GM12878 (cell line): ENCODE data around the gene LRRC8D. TPM values are rescaled to one million over a fixed set of nuclear protein-coding genes. Genes with fewer than 3 reads are reported as not detected.

Experiments used
- ATAC-seq: fragments of 200-7000 bp; cut with Tn5 transposase; 3 replicates; pipeline ENCODE4 v1.9.1; 2020; ENCODE audit warnings: mild to moderate bottlenecking, moderate library complexity
- BruUV-seq: library from RNA; stranded (reverse); fragments of 400-500 nt; replicated peaks from 2 replicates; lab custom pipeline; 2021; lab: Mats Ljungman, UMichigan
- CTCF ChIA-PET: fragments of 300-600 bp; sonication (Branson Sonifier 250); formaldehyde crosslinking; extraction: SDS; loops from one replicate; lab custom pipeline; 2021; ENCODE audit warnings: inconsistent platforms; lab: Yijun Ruan, JAX
- POLR2A ChIA-PET: fragments of 350-600 bp; formaldehyde crosslinking; extraction: SDS; loops from one replicate; lab custom pipeline; 2021; ENCODE audit warnings: inconsistent platforms; lab: Charles Lee
- RAD21 ChIA-PET: fragments of 300-600 bp; sonication (Branson Sonifier 250); formaldehyde crosslinking; loops from one replicate; lab custom pipeline; 2023; ENCODE audit warnings: antibody characterized with exemption; ENCODE audit not compliant: unreplicated experiment; lab: Charles Lee
- SMC1A ChIA-PET: fragments of 300-600 bp; sonication (Branson Sonifier 250); formaldehyde crosslinking; loops from one replicate; lab custom pipeline; 2023; ENCODE audit not compliant: unreplicated experiment, uncharacterized antibody; lab: Charles Lee
- DNase-seq: peaks from one replicate; pipeline ENCODE4 v3.0.0-alpha.2; 2011; ENCODE audit warnings: low read depth, low spot score
- FAIRE-seq: peaks from 3 replicates; lab custom pipeline; 2011; peaks lifted over from hg19 to GRCh38; lab: Jason Lieb, UNC
- H2AFZ ChIP-seq: 2 replicates; pipeline ENCODE4 v1.6.0; 2011; ENCODE audit warnings: low read depth, low read length, control low read depth; ENCODE audit not compliant: control insufficient read depth
- H3K27ac ChIP-seq: 2 replicates; pipeline ENCODE4 v1.5.1; 2011; ENCODE audit warnings: control low read depth; ENCODE audit not compliant: control insufficient read depth, insufficient read depth
- H3K27me3 ChIP-seq, 2 experiments: replicated peaks in 1 of 2; 2 replicates each; pipeline versions ENCODE4 v1.6.0 to v1.6.1; 2011; ENCODE audit warnings: low read length in 1 of 2; ENCODE audit not compliant: control insufficient read depth in 2 of 2, insufficient read depth in 2 of 2
- H3K36me3 ChIP-seq, 2 experiments: 2 replicates each; pipeline ENCODE4 v1.5.1; 2011; ENCODE audit warnings: low read length in 1 of 2; ENCODE audit not compliant: control insufficient read depth in 2 of 2, insufficient read depth in 2 of 2
- H3K4me1 ChIP-seq: 2 replicates; pipeline ENCODE4 v1.6.1; 2011; ENCODE audit warnings: mild to moderate bottlenecking, low read length, moderate library complexity, mixed read lengths; ENCODE audit not compliant: control insufficient read depth, insufficient read depth
- H3K4me2 ChIP-seq: 2 replicates; pipeline ENCODE4 v1.6.0; 2011; ENCODE audit warnings: control low read depth; ENCODE audit not compliant: control insufficient read depth, insufficient read depth
- H3K4me3 ChIP-seq: fragments of 200-600 bp; sonication (generic); 2 replicates; pipeline ENCODE4 v1.5.1; 2016
- H3K79me2 ChIP-seq: 2 replicates; pipeline ENCODE4 v1.6.0; 2011; ENCODE audit warnings: low read length; ENCODE audit not compliant: control insufficient read depth, insufficient read depth
- H3K9ac ChIP-seq: 2 replicates; pipeline ENCODE4 v1.8.0; 2011; ENCODE audit warnings: low read length, control low read depth, mixed read lengths; ENCODE audit not compliant: control insufficient read depth, insufficient read depth
- H3K9me3 ChIP-seq: replicated peaks from 3 replicates; pipeline ENCODE4 v1.5.1; 2011; ENCODE audit warnings: mild to moderate bottlenecking, low read length; ENCODE audit not compliant: control insufficient read depth, insufficient read depth
- H4K20me1 ChIP-seq: 2 replicates; pipeline ENCODE4 v1.6.0; 2011; ENCODE audit not compliant: control insufficient read depth, insufficient read depth
- BMI1 ChIP-seq: fragments of 450-650 bp; IDR thresholded peaks from 2 replicates; pipeline ENCODE4 v1.6.1; 2016; ENCODE audit warnings: mild to moderate bottlenecking, moderate library complexity, borderline replicate concordance
- CREB1 ChIP-seq: IDR thresholded peaks from 2 replicates; pipeline ENCODE4 v1.6.1; 2012; ENCODE audit warnings: low read depth, mild to moderate bottlenecking, inconsistent platforms
- EED ChIP-seq: sonication (generic); IDR thresholded peaks from 2 replicates; pipeline ENCODE4 v1.6.1; 2016; ENCODE audit warnings: antibody characterized with exemption, low read depth
- JUND ChIP-seq: IDR thresholded peaks from 2 replicates; pipeline ENCODE4 v1.6.1; 2012; ENCODE audit warnings: low read depth, mild to moderate bottlenecking, low read length, improper control_type of control experiment, moderate library complexity
- MTA3 ChIP-seq: IDR thresholded peaks from 2 replicates; pipeline ENCODE4 v1.6.1; 2012; ENCODE audit warnings: low read length, inconsistent platforms, borderline replicate concordance
- NR2C2 ChIP-seq: IDR thresholded peaks from 2 replicates; pipeline ENCODE4 v1.6.1; 2011; ENCODE audit warnings: borderline replicate concordance, low read depth; ENCODE audit not compliant: control insufficient read depth, insufficient read length
- POLR2AphosphoS5 ChIP-seq: IDR thresholded peaks from 2 replicates; pipeline ENCODE4 v1.6.1; 2011; ENCODE audit warnings: mild to moderate bottlenecking, low read length, inconsistent platforms
- SIX5 ChIP-seq: IDR thresholded peaks from 2 replicates; pipeline ENCODE4 v1.6.1; 2011; ENCODE audit warnings: mild to moderate bottlenecking, low read depth, low read length, moderate library complexity; ENCODE audit not compliant: severe bottlenecking
- SPI1 ChIP-seq: IDR thresholded peaks from 2 replicates; pipeline ENCODE4 v1.6.1; 2011; ENCODE audit warnings: low read depth, mild to moderate bottlenecking, low read length, moderate library complexity, borderline replicate concordance; ENCODE audit not compliant: insufficient read depth
- TCF12 ChIP-seq: IDR thresholded peaks from 2 replicates; pipeline ENCODE4 v1.6.1; 2011; ENCODE audit warnings: low read depth, mild to moderate bottlenecking, low read length
- WGBS: methylation state at CpG from one replicate; pipeline ENCODE4 v1.1.6; 2016; ENCODE audit warnings: low lambda C conversion rate; ENCODE audit not compliant: insufficient replicate concordance, insufficient coverage; ENCODE audit errors: missing lambda C conversion rate; 5-methylcytosine and 5-hydroxymethylcytosine counted together
- in situ Hi-C: fragments of 300-500 bp; cut with MboI; formaldehyde crosslinking; loops from 9 replicates; pipeline ENCODE4 v1.14.3; 2018; ENCODE audit warnings: mixed read lengths
- intact Hi-C: fragments of 100-400 bp; cut with micrococcal nuclease; formaldehyde crosslinking; loops from one replicate; pipeline ENCODE4 v1.14.2; 2022; ENCODE audit not compliant: unreplicated experiment
- polyA plus RNA-seq, 11 experiments: library from polyadenylated mRNA; depleted of rRNA in 4 of 11; unstranded in 6 of 11; stranded (reverse) in 5 of 11; fragments of >200 nt; fragmentation: Nextera tagmentation in 4 of 11; fragmentation: Illumina TruSeq in 1 of 11; extraction: Ambion mirVana in 4 of 11; extraction: Trizol in 1 of 11; gene quantifications; 1 replicate in 1 of 11; 2 replicates in 10 of 11; pipeline versions ENCODE4 v1.2.1 to v1.2.3, GENCODE V29; 2011 to 2016; ENCODE audit warnings: inconsistent platforms in 2 of 11, missing spikeins in 2 of 11, low read depth in 1 of 11
- total RNA-seq, 4 experiments: library from RNA; depleted of rRNA in 3 of 4; stranded (reverse); fragments of >200 nt in 3 of 4; fragmentation: Illumina TruSeq in 1 of 4; extraction: Trizol in 1 of 4; gene quantifications; 2 replicates each; pipeline versions ENCODE4 v1.2.1 to v1.2.3, GENCODE V29; 2013 to 2021
- TF ChIP-seq, protein P1 (sequence below): fragments of 450-650 bp; conservative IDR thresholded peaks from 2 replicates; pipeline ENCODE4 v1.6.1; 2017; ENCODE audit warnings: mild to moderate bottlenecking, moderate library complexity
- TF ChIP-seq, protein P2 (sequence below): IDR thresholded peaks from 2 replicates; pipeline ENCODE4 v1.6.1; 2012; ENCODE audit warnings: mild to moderate bottlenecking, low read depth, low read length
- TF ChIP-seq, protein P3 (sequence below): fragments of 450-650 bp; IDR thresholded peaks from 2 replicates; pipeline ENCODE4 v1.6.1; 2018; ENCODE audit warnings: borderline replicate concordance, mild to moderate bottlenecking; ENCODE audit not compliant: partially characterized antibody

LRRC8D gene
- total and polyA plus RNA-seq, 10 of the 15 experiments (the other 5 are each of a cell fraction or from before 2014, with no cell fraction given): 5.6 to 44.1 (median 26.8) TPM

DNA sequence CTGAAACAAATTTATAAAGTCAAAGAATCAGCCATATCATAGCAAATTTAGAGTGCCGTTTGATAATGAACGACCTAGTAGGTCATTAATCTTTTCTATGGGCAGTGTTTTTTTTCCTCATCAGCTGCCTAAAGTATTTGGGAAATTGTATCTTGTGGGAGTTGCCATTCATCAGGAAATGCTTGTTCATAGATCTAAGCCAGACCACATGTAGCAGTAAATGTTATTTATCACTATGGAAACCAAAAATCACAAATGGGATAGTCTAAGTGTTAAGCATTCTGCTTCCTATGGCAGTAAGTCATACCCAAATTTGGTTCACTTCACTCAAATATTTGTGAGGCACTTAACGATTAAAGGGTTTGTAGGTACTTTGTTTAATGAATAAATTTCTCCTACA lies 52.9 kb downstream of the LRRC8D start (continued):
- TF ChIP-seq NR2C2 (no peak), TCF12 (no peak), MTA3 (no peak), BMI1 (no peak), EED (no peak)
- TF ChIP-seq, protein P1, sequence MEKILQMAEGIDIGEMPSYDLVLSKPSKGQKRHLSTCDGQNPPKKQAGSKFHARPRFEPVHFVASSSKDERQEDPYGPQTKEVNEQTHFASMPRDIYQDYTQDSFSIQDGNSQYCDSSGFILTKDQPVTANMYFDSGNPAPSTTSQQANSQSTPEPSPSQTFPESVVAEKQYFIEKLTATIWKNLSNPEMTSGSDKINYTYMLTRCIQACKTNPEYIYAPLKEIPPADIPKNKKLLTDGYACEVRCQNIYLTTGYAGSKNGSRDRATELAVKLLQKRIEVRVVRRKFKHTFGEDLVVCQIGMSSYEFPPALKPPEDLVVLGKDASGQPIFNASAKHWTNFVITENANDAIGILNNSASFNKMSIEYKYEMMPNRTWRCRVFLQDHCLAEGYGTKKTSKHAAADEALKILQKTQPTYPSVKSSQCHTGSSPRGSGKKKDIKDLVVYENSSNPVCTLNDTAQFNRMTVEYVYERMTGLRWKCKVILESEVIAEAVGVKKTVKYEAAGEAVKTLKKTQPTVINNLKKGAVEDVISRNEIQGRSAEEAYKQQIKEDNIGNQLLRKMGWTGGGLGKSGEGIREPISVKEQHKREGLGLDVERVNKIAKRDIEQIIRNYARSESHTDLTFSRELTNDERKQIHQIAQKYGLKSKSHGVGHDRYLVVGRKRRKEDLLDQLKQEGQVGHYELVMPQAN: no peak

DNA sequence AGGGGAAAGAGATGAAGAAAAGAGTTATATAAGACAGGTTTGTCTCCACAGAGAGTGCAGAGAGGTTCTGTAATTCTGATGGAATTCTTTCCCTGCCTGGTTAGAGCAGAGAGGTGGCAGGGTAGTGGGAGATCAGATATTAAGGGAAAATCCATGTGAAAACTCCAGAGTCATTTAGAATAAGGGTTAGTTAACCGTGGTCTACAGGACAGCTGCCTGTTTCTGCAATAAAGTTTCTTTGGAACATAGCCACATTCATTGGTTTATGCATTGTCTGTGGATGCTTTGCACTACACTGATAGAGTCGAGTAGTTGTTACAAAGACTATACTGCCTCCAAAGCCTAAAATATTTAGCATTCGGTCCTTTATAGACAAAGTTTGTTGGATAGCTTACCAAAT lies 55.6 kb downstream of the LRRC8D start:
- Histone ChIP-seq H3K4me1 (no peaks in the 10 kb centered on the region), H3K9me3 (peaks cover 3% of the 10 kb centered on the region), H3K79me2 (no peaks in the 10 kb centered on the region; the same call in 1 of the 2 replicates), H3K27me3 (no peaks in the 10 kb centered on the region), H3K9ac (no peak overlapping the region), H3K27ac (no peak overlapping the region), H3K4me2 (no peak overlapping the region), H3K4me3 (no peak overlapping the region), H3K36me3 (peaks cover 0 to 2% of the 10 kb centered on the region in 2 experiments; a peak in 3 of 4 replicates), H4K20me1 (no peaks in the 10 kb centered on the region), H2AFZ (no peak overlapping the region)
- FAIRE-seq (no peak), ATAC-seq (no peak), DNase-seq (no peak)
- intact Hi-C loops (no loop called here), in situ Hi-C loops (no loop called here)
- WGBS: 96% methylated on average over 3 of the region's 3 CpGs
- ChIA-PET CTCF (interaction anchor here (0.6 to 1.6 kb wide), 4 partner anchors 18 to 102 kb away, joined by 3 to 4 read pairs (median 4); no protein-coding TSS in a partner anchor), POLR2A (no interaction called here), SMC1A (interaction anchor here (1.3 to 1.8 kb wide), 3 partner anchors 14 to 22 kb away, joined by 4 to 5 read pairs (median 5); no protein-coding TSS in a partner anchor), RAD21 (interaction anchor here (1.5 kb wide), 1 partner anchor 16 kb away, joined by 3 read pairs; no protein-coding TSS in a partner anchor)
- BruUV-seq: no TSS peak
- TF ChIP-seq SPI1 (no peak), JUND (no peak), POLR2AphosphoS5 (no peak), SIX5 (no peak), CREB1 (no peak)
- TF ChIP-seq, protein P2, sequence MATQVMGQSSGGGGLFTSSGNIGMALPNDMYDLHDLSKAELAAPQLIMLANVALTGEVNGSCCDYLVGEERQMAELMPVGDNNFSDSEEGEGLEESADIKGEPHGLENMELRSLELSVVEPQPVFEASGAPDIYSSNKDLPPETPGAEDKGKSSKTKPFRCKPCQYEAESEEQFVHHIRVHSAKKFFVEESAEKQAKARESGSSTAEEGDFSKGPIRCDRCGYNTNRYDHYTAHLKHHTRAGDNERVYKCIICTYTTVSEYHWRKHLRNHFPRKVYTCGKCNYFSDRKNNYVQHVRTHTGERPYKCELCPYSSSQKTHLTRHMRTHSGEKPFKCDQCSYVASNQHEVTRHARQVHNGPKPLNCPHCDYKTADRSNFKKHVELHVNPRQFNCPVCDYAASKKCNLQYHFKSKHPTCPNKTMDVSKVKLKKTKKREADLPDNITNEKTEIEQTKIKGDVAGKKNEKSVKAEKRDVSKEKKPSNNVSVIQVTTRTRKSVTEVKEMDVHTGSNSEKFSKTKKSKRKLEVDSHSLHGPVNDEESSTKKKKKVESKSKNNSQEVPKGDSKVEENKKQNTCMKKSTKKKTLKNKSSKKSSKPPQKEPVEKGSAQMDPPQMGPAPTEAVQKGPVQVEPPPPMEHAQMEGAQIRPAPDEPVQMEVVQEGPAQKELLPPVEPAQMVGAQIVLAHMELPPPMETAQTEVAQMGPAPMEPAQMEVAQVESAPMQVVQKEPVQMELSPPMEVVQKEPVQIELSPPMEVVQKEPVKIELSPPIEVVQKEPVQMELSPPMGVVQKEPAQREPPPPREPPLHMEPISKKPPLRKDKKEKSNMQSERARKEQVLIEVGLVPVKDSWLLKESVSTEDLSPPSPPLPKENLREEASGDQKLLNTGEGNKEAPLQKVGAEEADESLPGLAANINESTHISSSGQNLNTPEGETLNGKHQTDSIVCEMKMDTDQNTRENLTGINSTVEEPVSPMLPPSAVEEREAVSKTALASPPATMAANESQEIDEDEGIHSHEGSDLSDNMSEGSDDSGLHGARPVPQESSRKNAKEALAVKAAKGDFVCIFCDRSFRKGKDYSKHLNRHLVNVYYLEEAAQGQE: no peak
- TF ChIP-seq, protein P3, sequence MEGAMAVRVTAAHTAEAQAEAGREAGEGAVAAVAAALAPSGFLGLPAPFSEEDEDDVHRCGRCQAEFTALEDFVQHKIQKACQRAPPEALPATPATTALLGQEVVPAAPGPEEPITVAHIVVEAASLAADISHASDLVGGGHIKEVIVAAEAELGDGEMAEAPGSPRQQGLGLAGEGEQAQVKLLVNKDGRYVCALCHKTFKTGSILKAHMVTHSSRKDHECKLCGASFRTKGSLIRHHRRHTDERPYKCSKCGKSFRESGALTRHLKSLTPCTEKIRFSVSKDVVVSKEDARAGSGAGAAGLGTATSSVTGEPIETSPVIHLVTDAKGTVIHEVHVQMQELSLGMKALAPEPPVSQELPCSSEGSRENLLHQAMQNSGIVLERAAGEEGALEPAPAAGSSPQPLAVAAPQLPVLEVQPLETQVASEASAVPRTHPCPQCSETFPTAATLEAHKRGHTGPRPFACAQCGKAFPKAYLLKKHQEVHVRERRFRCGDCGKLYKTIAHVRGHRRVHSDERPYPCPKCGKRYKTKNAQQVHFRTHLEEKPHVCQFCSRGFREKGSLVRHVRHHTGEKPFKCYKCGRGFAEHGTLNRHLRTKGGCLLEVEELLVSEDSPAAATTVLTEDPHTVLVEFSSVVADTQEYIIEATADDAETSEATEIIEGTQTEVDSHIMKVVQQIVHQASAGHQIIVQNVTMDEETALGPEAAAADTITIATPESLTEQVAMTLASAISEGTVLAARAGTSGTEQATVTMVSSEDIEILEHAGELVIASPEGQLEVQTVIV: no peak
